HG03342 (cell line): Measurements from ENCODE around the gene GPC6.

Experiments
- ATAC-seq: cut with Tn5 transposase; IDR thresholded peaks from one replicate; pipeline ENCODE4 v1.9.1; 2021; ENCODE audit warnings: mild to moderate bottlenecking, moderate library complexity; ENCODE audit not compliant: unreplicated experiment

Gene GPC6

DNA sequence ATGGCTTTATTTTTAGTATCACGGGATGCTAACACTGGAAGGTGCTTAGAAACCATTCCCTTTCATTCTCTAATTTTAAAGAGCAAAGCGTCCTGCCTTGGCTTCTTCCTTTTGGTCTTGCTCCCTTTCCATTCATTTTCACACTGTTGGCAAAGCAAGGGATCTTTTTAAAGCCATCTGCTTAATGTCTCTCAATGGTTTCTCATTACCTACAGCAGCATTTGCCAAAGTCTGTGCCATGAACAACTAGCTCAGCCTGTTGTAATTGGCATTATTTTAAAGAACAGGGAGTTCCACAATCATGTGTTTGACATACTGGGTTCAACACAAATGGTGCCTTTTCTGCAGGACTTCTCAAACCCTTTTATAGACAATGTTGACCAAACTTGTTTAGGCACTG lies 444.3 kb downstream of the GPC6 start:
- ATAC-seq: no peak

DNA sequence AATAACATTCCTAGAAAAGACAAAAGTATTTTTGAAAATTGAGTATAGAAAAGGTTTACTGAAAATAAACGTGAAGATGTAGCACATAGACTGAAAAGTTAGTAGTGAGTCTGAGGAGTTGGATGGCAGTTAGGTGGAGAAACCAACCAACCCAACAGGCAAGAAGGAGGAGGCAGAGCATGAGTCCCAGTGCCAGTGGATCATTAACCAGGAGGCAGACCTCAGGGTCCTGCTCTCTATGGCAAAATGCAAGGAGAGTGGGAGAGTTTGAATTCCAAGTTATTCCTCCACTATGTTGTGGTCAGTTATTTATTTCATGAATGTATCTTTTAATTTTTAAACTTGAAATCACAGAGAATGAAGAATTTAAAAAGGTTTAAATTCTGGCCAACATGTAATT lies 446.4 kb downstream of the GPC6 start:
- ATAC-seq: no peak

DNA sequence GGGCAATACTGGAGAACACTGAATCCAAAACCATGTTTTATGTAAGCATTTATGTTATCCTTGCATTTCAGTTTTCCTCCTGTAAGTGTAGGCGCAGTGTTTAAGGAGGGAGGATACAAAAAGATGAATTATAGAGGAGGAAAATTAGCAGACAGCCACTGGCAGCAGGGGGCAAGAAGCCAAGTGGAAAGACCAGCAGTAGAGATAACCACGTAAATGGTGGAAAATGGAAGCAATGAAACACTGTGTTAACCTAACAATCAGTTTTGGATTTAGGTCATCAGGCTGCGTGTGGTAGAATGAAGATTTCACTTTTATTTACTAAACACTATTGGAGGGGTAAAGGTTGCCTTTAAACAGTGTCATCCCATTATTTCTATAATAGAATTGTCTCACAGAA lies 447.3 kb downstream of the GPC6 start:
- ATAC-seq: no peak

DNA sequence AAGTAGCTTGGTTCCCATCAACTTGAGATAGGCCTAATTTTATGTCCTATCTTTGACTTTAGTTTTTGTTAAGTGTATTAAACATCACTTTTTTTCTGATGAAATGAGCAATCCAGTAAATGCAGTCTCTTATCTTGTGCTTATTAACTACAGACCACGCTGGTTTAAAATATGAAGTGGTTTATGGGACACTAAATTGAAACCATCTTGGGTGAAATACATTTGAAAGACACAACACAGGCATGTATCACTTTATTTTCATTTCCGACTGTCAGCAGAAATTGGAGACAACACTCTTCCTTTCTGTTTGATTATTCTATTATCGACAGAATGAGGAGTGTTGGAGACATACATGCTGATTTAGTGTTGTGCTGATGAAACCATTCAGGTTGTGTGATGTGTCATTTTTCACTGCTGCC lies 447.7 kb downstream of the GPC6 start:
- no peak for ATAC-seq

DNA sequence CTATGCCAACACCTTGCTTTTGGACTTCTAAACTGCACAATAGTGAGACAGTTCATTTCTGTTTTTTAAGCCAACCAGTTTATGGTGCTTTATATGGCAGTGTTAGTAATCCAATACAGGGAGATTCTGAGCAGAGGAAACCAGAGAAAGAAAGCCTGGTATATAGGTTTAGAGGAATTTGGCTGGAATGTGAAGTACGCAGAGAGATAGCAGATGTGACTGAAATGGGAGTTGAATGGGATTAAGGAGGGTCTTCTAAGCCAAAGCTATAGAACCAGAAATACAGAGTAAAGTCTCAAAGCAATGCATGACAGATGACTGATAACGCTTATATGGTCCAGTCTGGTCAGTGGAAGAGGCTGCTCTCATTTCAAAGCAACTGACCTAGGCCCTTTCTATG lies 453.7 kb downstream of the GPC6 start:
- no peak for ATAC-seq

DNA sequence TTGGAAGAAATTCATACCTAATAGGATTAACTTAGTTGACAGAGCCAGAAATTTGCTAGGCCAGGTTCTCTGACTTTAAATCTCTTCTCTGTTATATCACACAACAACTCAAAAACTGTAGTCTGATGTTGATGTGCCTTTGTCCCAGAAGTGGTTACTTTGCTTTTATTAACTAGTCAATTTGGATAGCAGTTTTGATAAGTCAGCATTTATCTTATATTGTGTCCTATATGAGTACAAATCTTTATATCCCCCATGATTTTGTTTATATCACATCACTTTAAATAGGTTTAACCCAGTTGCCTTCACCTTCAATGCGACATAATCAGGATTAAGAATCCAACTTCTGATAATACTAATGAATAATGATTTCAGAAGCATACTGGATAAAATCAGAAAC lies 459.3 kb downstream of the GPC6 start:
- ATAC-seq: no peak

DNA sequence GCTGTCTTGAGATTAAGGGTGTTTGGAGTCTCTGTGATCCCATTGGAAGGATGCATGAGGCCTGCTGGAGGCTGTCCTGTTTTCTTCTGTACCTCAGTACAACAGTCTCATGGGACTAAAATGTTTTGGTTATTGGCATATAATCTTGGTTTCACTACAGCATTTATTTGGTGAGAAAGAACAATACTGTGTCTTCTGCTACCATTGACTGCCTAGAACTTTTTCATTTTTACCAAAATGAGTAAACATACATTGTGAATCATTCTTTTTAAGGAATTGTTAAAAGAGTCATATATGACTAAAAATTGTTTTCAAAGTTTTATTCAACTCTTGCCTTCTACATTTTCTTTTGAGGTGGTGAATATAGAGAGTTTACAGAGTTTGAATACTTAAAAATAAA lies 459.8 kb downstream of the GPC6 start:
- no peak for ATAC-seq

DNA sequence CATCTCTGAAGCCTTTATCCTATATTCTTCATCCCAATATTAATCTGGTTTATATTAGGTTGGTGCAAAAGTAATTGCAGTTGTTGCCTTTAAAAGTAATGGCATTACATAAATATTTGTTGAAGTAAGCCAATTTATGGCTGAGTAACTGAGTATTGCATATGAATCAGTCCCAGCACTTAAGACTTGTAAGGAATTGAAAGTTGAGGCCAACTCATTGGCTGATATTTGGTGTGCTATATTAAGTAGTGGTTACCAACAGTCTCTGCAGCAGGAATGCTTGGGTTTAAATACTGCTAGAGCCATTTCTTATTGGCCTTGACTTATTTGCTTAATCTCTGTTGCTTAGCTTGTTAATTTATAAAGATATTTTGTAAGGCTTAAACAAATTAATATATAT lies 460.7 kb downstream of the GPC6 start:
- no peak for ATAC-seq

DNA sequence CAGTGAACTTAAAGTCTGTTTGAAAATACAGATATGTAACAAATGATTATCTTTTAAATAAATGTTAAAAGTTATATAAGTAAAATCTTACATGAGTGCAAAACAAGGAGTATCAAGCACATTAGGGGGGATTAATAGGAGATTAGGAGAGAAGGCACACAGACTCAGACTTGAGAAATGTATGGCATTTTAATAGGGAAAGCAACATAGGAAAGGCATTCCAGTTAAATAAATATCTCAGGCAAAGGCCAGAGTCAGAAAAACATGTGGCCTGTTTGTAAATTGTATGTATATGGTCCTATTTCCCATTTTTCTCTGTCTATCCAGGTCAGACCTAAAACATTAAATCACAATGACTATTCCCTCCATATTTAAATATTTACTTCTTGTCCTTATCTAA lies 462.7 kb downstream of the GPC6 start:
- no peak for ATAC-seq

DNA sequence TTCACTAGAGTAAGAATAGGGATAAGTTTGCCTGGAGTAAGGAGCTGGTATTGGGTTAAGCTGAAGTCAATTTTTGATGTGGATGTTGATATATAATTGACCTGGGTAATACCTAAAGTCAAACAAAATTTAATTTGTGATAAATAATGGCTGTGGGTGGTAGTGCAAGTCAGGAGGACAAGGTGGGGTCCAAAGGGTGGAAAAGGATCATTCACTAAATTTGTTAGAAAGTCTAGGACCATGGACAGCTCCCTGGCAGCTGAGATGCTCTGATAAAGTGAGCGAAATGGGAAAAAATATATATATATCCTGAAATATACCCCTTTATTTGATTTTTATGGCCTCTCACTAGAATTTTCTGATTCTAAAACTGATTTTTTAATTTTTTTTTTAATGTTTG lies 463.5 kb downstream of the GPC6 start:
- ATAC-seq: no peak

DNA sequence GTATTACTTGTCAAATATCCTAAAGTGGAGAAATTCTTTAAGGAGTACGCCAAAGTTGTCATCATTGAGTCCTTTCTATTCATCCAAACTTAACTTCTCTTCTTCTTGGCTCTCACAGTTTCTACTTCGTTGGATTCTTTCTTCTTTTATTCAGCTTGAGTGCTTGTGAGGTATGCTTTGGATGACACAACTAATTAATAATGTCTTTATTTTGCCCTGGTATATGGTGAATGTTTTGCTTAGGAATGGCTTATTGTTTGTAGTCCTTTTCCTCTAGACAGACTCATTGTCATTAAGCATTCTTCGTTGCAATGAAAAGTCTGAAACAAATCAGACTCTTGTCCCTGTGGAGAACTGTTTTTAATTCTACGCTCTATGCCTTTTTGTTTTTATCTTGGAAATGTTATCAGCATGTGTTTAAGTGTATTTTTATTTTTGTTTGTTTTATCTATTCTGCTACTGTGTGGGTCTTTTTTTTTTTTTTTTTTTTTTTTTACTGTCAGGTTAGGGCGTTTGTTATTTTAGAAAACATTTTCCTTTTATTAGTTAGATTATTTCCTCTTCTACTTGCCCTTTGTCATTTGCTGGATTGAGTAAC lies 471.5 kb downstream of the GPC6 start:
- no peak for ATAC-seq

DNA sequence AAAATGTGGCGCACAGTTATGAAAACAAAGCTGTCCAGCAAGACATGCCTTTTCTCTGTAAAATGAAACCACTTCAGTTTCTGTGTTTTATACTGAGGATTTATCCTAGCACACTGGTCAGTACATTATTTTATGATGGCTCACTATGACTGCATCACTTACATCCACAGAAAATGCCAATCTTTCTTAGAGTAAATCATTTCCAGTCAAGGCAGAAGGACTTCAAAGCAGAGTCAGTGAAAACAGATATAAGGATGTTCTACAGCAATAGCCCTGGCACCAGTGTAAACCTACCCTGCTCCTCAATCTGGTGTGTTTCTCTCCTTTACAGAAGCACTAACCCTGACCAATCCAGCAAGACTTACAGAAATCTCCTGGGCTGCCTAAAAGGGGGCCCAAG lies 473.5 kb downstream of the GPC6 start:
- ATAC-seq: no peak

DNA sequence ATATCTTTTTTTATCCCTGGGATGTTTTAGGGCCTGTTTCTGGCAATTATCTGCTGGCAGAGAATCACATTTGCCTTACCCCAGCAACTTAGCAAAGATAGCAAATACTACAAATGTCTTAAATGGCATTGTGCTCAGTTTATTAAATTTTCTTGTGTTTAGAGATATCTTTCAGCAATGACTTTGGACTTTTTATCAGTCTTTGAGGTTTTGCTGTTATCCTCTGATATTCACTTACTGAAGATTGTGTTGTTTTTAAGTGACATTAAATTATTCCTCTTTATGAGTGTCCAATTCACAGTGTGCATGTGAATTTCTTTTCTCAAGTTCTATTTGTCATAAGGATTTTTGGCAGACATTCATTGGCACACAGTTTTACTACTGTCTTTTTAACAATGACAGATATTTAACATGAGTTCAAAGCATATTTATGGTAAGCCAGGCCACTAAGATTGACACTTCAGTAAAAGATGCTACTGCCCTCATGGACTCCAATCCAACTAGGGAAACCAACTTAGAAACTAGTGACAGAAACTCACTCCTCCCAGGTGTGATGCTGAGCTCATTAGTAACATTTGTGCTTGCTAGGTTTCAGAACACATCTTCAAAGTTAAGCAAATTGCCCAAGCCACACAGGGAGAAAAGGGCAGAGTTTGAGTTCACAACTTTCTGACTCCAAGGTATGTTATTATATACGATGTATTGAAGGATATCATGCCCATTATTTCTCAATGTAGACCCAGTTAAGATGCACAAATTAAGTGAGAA lies 481.9 kb downstream of the GPC6 start:
- no peak for ATAC-seq

DNA sequence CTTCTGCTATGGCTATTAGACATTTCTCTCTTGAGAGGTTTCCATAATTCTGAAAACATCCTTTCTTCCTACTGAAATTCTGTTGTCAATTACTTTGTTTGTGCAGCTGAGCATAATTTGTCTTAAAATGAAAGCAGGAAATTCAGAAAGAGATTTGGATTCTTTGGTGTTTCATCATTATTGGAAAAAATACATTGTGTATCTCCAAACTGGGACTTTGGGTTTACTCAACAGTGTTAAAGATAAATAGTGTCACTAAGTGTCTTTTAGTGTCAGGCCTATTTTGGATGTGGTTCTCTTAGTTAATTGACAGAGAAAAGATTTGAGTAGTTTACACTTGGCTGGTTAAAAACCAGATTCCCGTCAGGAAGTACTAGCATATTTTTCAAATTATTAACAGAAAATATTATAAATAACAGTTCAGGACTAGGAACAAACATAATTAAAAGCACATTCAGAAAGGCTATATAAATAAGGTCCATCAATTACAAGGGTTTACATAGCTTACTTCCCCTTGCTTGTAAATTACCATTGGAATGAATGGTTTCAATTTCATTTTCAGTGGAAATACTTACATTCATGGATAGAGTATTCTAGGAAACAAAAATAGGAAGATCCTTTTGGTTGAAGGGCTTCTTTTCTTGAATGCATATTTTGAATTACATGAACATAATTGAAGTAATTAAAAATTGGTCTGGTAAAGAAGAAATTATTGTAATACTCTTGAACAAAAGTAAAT lies 483.1 kb downstream of the GPC6 start:
- ATAC-seq: no peak

DNA sequence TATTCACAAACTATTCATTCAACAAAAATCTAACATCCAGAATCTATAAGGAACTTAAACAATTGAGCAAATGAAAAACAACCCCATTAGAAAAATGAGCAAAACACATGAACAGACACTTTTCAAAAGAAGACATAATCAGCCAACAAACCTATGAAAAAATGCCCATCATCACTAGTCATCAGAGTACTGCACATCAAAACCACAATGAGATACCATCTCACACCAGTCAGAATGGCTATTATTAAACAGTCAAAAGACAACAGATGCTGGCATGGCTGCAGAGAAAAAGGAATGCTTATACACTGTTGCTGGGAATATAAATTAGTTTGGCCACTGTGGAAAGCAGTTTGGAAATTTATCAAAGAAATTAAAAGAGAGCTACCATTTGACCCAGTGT lies 487.6 kb downstream of the GPC6 start:
- no peak for ATAC-seq

DNA sequence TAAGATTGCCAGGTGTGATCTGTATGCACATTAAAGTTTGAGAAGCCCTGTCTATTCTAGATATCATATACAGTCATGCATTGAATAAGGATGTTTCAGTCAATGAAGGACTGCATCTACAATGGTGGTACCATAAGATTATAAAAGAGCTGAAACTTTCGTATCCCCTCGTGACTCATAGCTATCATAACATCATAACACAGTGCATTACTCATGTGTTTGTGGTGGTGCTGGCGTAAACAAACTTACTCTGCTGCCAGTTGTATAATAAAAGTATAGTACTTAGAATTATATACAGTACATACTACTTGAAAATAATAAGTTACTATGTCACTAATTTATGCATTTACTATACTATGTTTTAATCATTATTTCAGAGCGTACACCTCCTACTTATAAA lies 489.3 kb downstream of the GPC6 start:
- ATAC-seq: no peak

DNA sequence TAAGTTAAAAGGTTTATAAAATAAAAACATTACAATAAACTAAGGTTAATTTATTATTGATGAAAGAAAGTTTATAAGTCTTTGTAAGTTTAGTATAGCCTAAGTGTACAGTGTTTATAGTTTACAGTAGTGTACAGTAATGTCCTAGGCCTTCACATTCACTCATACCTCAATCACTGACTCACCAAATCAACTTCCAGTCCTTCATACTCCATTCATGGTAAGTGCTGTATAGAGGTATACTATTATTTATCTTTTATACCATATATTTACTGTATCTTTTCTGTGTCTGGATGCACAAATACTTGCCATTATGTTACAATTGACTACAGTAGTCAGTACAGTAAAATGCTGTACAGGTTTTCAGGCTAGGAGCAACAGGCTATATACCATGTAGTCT lies 490.0 kb downstream of the GPC6 start:
- no peak for ATAC-seq

DNA sequence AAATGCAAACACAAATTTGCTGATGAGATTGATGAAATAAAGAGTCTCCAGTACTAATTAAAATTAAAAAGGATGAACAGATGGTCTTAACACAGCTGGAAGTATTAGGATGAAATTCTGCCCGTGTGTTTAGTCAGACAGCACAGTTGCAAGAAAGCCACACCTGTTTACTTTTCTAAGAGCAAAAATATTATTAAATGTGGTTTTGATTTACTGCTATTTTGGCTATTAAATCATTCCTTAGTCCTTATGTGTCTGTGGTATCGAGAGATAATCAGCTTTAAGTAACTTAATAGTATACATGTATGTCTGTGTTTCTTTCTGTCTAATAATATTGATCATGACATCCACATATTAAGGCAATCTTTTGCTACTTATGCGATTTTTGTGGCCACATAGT lies 494.9 kb downstream of the GPC6 start:
- ATAC-seq: no peak

DNA sequence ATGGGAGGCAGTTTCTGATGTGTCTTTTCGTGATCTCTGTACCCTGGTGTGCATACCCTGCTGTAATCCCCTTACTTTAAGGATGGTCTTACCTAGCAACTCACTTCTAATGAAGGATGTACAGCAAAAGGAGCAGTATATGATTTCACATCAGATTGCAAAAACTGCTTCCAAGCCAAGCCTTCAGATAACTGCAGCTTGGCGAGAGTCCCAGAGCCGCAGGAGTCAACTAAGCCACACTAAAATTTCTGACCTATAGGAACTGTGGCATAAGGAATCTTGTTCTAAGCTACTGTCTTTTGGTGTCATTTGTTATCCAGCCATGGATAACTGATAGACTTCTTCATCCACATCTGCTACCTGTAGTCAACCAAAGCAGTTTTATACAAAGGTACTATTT lies 496.7 kb downstream of the GPC6 start:
- no peak for ATAC-seq

DNA sequence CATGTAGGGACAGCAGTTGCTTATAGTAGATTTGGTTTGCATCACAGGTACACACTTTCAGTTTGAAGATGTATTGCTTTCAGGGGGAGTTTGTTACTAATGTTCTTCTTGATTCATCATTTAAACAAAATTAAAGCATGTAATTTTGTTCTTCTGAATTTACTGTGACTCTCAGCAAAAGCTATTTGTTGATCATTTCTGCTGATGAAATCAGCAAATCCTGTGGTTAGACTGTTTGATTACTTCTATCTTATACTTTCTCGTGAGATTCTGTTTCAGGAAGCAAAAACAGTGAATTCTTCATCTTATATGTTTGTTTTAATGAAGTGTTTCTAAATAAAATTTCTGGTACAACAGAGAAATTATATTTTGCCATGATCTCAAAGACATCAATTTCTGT lies 497.6 kb downstream of the GPC6 start:
- no peak for ATAC-seq

DNA sequence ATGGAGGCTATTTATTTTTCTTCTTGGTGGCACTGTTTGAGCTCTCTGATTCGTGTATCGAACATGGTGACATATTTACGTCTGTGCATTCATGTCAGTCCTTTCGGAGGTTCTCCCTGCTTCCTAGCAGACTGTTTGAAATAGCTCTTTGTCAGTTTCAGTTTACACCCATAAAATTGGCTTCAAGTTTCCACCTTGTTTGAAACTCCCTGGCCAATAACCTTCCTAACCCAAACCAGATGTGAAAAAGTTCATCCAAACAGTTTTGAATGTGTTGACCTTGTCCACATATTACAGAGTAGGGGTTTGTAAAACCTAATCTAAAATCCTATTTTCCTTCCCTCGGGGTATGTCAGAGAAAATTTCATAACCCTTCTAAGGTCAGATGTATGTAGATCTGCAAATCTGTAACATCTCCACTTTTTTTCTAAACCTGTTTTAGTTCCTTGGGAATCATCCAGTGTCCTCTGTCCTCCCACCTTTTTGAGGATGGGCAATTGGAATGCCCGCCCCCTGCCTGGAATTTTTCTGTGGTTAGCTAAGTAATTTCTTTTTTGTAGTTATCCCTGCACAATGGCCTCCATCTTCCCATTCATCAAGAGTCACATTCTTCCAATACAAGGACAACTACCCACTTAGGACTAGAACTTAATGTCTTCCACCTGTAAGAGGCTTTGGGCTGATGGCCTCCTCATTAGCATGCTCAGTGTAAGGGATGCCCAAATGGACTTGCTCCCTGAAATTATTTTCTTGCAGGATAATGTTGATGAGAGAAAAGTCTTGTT lies 499.8 kb downstream of the GPC6 start:
- ATAC-seq: no peak
